Left ventricle myocardium superior (tissue), 1 donor: Measurements from ENCODE around the gene IRF9. TPM values are rescaled to one million over a fixed set of nuclear protein-coding genes. Genes with fewer than 3 reads are reported as not detected.

Experiments used
- ATAC-seq: fragments of 200-7000 bp; cut with Tn5 transposase; one replicate; pipeline ENCODE4 v1.9.1; 2020; ENCODE audit warnings: mild to moderate bottlenecking, moderate library complexity
- DNase-seq: peaks from one replicate; pipeline ENCODE4 v3.0.0-alpha.2; 2020
- intact Hi-C: fragments of 100-400 bp; cut with micrococcal nuclease; formaldehyde crosslinking; loops from one replicate; pipeline ENCODE4 v1.11.0; 2022
- total RNA-seq: library from RNA; stranded (reverse); fragmentation: NEBNext Ultra II Directional; extraction: Animal tissue kit (Norgen Biotek cat#: 25700); gene quantifications from one replicate; pipeline ENCODE4 v1.2.1, GENCODE V29; 2021
- donor health status: DM: no; HTN: yes; CAD: no; lungs with severe emphysema.

The IRF9 gene
- total RNA-seq, 1 donor from 2014 or later = 27.6 TPM

GRCh38 chr14:24167469-24168114 lies 6.5 kb downstream of the IRF9 start:
- no peak for ATAC-seq
- intact Hi-C loops = no loop called here
- DNase-seq = no peak

GRCh38 chr14:24171422-24172260 lies 10.6 kb downstream of the IRF9 start, which contains the start of gene REC8:
Gene REC8, plus strand, starts transcription at chr14:24172080. Its CDS starts 473 bp downstream, at chr14:24172553.
- ATAC-seq (peak; percentile 78), DNase-seq (peak; percentile 73)
- intact Hi-C loops = no loop called here

GRCh38 chr14:24172261-24172860 lies 11.3 kb downstream of the IRF9 start:
- ATAC-seq = no peak
- DNase-seq = no peak
- intact Hi-C loops = no loop called here

- intact Hi-C loops = no loop called here
- DNase-seq = no peak
- no peak for ATAC-seq
Measured at GRCh38 chr14:24172871-24173281, 11.8 kb downstream of the IRF9 start.

GRCh38 chr14:24176599-24176998 lies 15.5 kb downstream of the IRF9 start:
- ATAC-seq = no peak
- DNase-seq = no peak
- intact Hi-C loops = no loop called here

GRCh38 chr14:24177041-24177825 lies 16.2 kb downstream of the IRF9 start:
- ATAC-seq = no peak
- intact Hi-C loops = no loop called here
- DNase-seq = no peak

- intact Hi-C loops = no loop called here
- no peak for DNase-seq
Measured at GRCh38 chr14:24177891-24178290, 16.8 kb downstream of the IRF9 start.

GRCh38 chr14:24178399-24179178 lies 17.5 kb downstream of the IRF9 start:
- intact Hi-C loops = no loop called here
- ATAC-seq (no peak), DNase-seq (no peak)

More at GRCh38 chr14:24177891-24178290, 16.8 kb downstream of the IRF9 start:
- no peak for ATAC-seq

GRCh38 chr14:24179294-24179960 lies 18.4 kb downstream of the IRF9 start:
- DNase-seq (no peak), ATAC-seq (peak; percentile 4)
- intact Hi-C loops = no loop called here

- intact Hi-C loops = no loop called here
- DNase-seq = no peak
- peak; percentile 74 for ATAC-seq
Measured at GRCh38 chr14:24179961-24180796, 19.1 kb downstream of the IRF9 start.

- DNase-seq = no peak
- no peak for ATAC-seq
- intact Hi-C loops = no loop called here
Measured at GRCh38 chr14:24181371-24182077, 20.5 kb downstream of the IRF9 start.

- intact Hi-C loops = no loop called here
- DNase-seq (no peak), ATAC-seq (no peak)
Measured at GRCh38 chr14:24182110-24182882, 21.2 kb downstream of the IRF9 start.

- intact Hi-C loops = no loop called here
- DNase-seq (no peak), ATAC-seq (no peak)
Measured at GRCh38 chr14:24183014-24183481, 22.0 kb downstream of the IRF9 start.

- no peak for DNase-seq
Measured at GRCh38 chr14:24184104-24184970, 23.3 kb downstream of the IRF9 start.

GRCh38 chr14:24185026-24185425 lies 24.0 kb downstream of the IRF9 start:
- no peak for DNase-seq
- intact Hi-C loops = no loop called here
- ATAC-seq = no peak

More at GRCh38 chr14:24184104-24184970, 23.3 kb downstream of the IRF9 start:
- intact Hi-C loops = no loop called here
- no peak for ATAC-seq
